OCI-LY1 (cell line): Measurements from ENCODE around the gene ARHGEF28.

Source experiments
- H2AFZ ChIP-seq: fragments of 200-600 bp; sonication (generic), shearing (Covaris generic); 2 replicates; pipeline ENCODE4 v1.6.0; 2014; ENCODE audit warnings: antibody characterized with exemption, mild to moderate bottlenecking, low read length
- H3F3A ChIP-seq: fragments of 200-600 bp; sonication (generic), shearing (Covaris generic); 2 replicates; pipeline ENCODE4 v1.6.0; 2014; ENCODE audit warnings: mild to moderate bottlenecking, antibody characterized with exemption, low read length, moderate library complexity; ENCODE audit not compliant: insufficient read depth
- H3K27ac ChIP-seq: fragments of 200-600 bp; sonication (generic); 2 replicates; pipeline ENCODE4 v1.5.1; 2014; ENCODE audit warnings: low read length, mixed run types, mild to moderate bottlenecking, low read depth; ENCODE audit not compliant: poor library complexity, severe bottlenecking
- H3K27me3 ChIP-seq: fragments of 200-600 bp; sonication (generic); 2 replicates; pipeline ENCODE4 v1.6.0; 2014; ENCODE audit warnings: antibody characterized with exemption, mild to moderate bottlenecking, low read length, moderate library complexity; ENCODE audit not compliant: insufficient read depth
- H3K36me3 ChIP-seq: fragments of 200-600 bp; sonication (generic); 2 replicates; pipeline ENCODE4 v1.6.1; 2014; ENCODE audit warnings: mild to moderate bottlenecking, antibody characterized with exemption, low read length, moderate library complexity, mixed read lengths; ENCODE audit not compliant: insufficient read depth
- H3K4me1 ChIP-seq: fragments of 200-600 bp; sonication (generic); 2 replicates; pipeline ENCODE4 v1.5.1; 2014; ENCODE audit warnings: mild to moderate bottlenecking, low read length, moderate library complexity; ENCODE audit not compliant: insufficient read depth, severe bottlenecking
- H3K4me2 ChIP-seq: fragments of 200-600 bp; sonication (generic), shearing (Covaris generic); 2 replicates; pipeline ENCODE4 v1.6.1; 2014; ENCODE audit warnings: low read length
- H3K4me3 ChIP-seq: fragments of 200-600 bp; sonication (generic); 2 replicates; pipeline ENCODE4 v1.5.1; 2014; ENCODE audit warnings: low read length, low read depth, mild to moderate bottlenecking, mixed read lengths; ENCODE audit not compliant: poor library complexity, severe bottlenecking
- H3K79me2 ChIP-seq: fragments of 200-600 bp; shearing (Covaris generic); 2 replicates; pipeline ENCODE4 v1.6.1; 2016; ENCODE audit warnings: mixed run types, low read length, mixed read lengths; ENCODE audit not compliant: insufficient read depth
- H3K9ac ChIP-seq: fragments of 200-600 bp; sonication (generic), shearing (Covaris generic); 2 replicates; pipeline ENCODE4 v1.6.1; 2014; ENCODE audit warnings: mild to moderate bottlenecking, low read length, mixed read lengths
- H3K9me2 ChIP-seq: fragments of 200-600 bp; sonication (generic), shearing (Covaris generic); 2 replicates; pipeline ENCODE4 v1.6.1; 2014; ENCODE audit warnings: low read depth, mild to moderate bottlenecking, low read length, mixed read lengths
- H3K9me3 ChIP-seq: fragments of 200-600 bp; shearing (Covaris generic); 2 replicates; pipeline ENCODE4 v1.6.1; 2014; ENCODE audit warnings: low read length, mixed read lengths
- H4K20me1 ChIP-seq: fragments of 200-600 bp; sonication (generic), shearing (Covaris generic); 2 replicates; pipeline ENCODE4 v1.6.0; 2016; ENCODE audit warnings: mild to moderate bottlenecking, low read length; ENCODE audit not compliant: insufficient read depth
- CTCF ChIP-seq: fragments of 200-600 bp; sonication (generic), shearing (Covaris generic); IDR thresholded peaks from 2 replicates; pipeline ENCODE4 v1.5.1; 2017; ENCODE audit warnings: mild to moderate bottlenecking, antibody characterized with exemption, low read length, moderate library complexity, mixed read lengths
- EZH2 ChIP-seq: fragments of 200-600 bp; sonication (generic), shearing (Covaris generic); IDR thresholded peaks from 2 replicates; pipeline ENCODE4 v1.8.0; 2017; ENCODE audit warnings: borderline replicate concordance, mixed run types, mild to moderate bottlenecking, antibody characterized with exemption, low read length, moderate library complexity, mixed read lengths

Gene ARHGEF28

GRCh38 chr5:73830646-73831045, 204.7 kb downstream of the ARHGEF28 start:
- no peaks in the 10 kb centered on the region for H4K20me1 ChIP-seq
- no peaks in the 10 kb centered on the region for H3F3A ChIP-seq
- no peak overlapping the region for H3K27ac ChIP-seq
- no peaks in the 10 kb centered on the region for H3K9me2 ChIP-seq
- H3K9me3 ChIP-seq: no peaks in the 10 kb centered on the region
- H3K4me1 ChIP-seq: no peaks in the 10 kb centered on the region
- TF ChIP-seq EZH2 (no peak), CTCF (no peak)
- H3K79me2 ChIP-seq: no peaks in the 10 kb centered on the region
- H2AFZ ChIP-seq: no peak overlapping the region
- no peaks in the 10 kb centered on the region for H3K27me3 ChIP-seq
- no peak overlapping the region for H3K9ac ChIP-seq
- H3K4me2 ChIP-seq: no peak overlapping the region
- no peaks in the 10 kb centered on the region for H3K36me3 ChIP-seq
- H3K4me3 ChIP-seq: no peak overlapping the region

DNA sequence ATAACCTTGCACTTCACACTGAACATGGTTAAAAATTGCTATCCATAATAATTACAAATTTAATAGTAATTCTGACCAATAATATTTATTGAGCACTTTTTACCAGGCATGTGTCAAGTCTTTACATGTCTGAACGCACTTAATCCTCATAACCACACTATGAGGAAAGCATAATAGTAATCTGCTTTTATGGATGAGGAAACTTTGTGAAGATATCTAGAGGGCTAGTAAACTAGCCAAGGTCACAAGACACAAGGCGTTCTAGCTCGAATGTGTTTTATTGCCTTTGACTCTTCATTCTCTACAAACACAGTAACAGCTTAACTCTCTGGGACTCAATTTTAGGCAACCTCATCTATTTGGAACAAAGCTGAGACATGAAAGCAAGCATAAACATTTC, 205.1 kb downstream of the ARHGEF28 start:
- H2AFZ ChIP-seq: no peak overlapping the region
- no peaks in the 10 kb centered on the region for H3K9me3 ChIP-seq
- H4K20me1 ChIP-seq: no peaks in the 10 kb centered on the region
- H3K79me2 ChIP-seq: no peaks in the 10 kb centered on the region
- no peak for TF ChIP-seq CTCF
- TF ChIP-seq EZH2: no peak
- H3K4me2 ChIP-seq: no peak overlapping the region
- no peaks in the 10 kb centered on the region for H3K36me3 ChIP-seq
- no peaks in the 10 kb centered on the region for H3F3A ChIP-seq
- no peaks in the 10 kb centered on the region for H3K4me1 ChIP-seq
- H3K27ac ChIP-seq: no peak overlapping the region
- H3K27me3 ChIP-seq: no peaks in the 10 kb centered on the region
- no peaks in the 10 kb centered on the region for H3K9me2 ChIP-seq
- no peak overlapping the region for H3K4me3 ChIP-seq
- no peak overlapping the region for H3K9ac ChIP-seq

GRCh38 chr5:73834693-73835092, 208.7 kb downstream of the ARHGEF28 start:
- Histone ChIP-seq H3K9me3 (no peaks in the 10 kb centered on the region), H2AFZ (no peak overlapping the region), H3K27me3 (no peaks in the 10 kb centered on the region), H3K27ac (no peak overlapping the region), H3K79me2 (no peaks in the 10 kb centered on the region), H4K20me1 (no peaks in the 10 kb centered on the region), H3K4me2 (no peak overlapping the region), H3K9ac (no peak overlapping the region), H3K36me3 (no peaks in the 10 kb centered on the region), H3K4me1 (no peaks in the 10 kb centered on the region), H3F3A (no peaks in the 10 kb centered on the region), H3K9me2 (no peaks in the 10 kb centered on the region), H3K4me3 (no peak overlapping the region)
- TF ChIP-seq EZH2: no peak
- no peak for TF ChIP-seq CTCF
